GM19452 (cell line): Measurements from ENCODE around the gene IFT74.
A peak's percentile ranks its signal among the peaks of the same experiment; 100 is the strongest.

Experiments used
- ATAC-seq: cut with Tn5 transposase; IDR thresholded peaks from one replicate; pipeline ENCODE4 v1.9.1; 2021; ENCODE audit not compliant: unreplicated experiment

The IFT74 gene

GRCh38 chr9:26955921-26956859, at the start of gene IFT74:
TSS of gene IFT74 (plus strand) at chr9:26956412. CDS start at chr9:26961968, 5,556 bp downstream.
- peak; percentile 99 for ATAC-seq

- no peak for ATAC-seq
Measured at GRCh38 chr9:26913138-26913668, 43.0 kb upstream of the IFT74 start.

- ATAC-seq, result no peak
Measured at GRCh38 chr9:26919698-26920097, 36.5 kb upstream of the IFT74 start.

- no peak for ATAC-seq
Measured at GRCh38 chr9:26925609-26926008, 30.6 kb upstream of the IFT74 start.

GRCh38 chr9:26928902-26929495, 27.2 kb upstream of the IFT74 start:
- no peak for ATAC-seq

- no peak for ATAC-seq
Measured at GRCh38 chr9:26935847-26936246, 20.4 kb upstream of the IFT74 start.

- no peak for ATAC-seq
Measured at GRCh38 chr9:26937816-26938371, 18.3 kb upstream of the IFT74 start.

- no peak for ATAC-seq
Measured at GRCh38 chr9:26939955-26940711, 16.1 kb upstream of the IFT74 start.

GRCh38 chr9:26940779-26941178, 15.4 kb upstream of the IFT74 start:
- ATAC-seq, result no peak

- ATAC-seq, result no peak
Measured at GRCh38 chr9:26945591-26945990, 10.6 kb upstream of the IFT74 start.

GRCh38 chr9:26946753-26947727, 9.2 kb upstream of the IFT74 start, which contains the start of gene PLAA:
TSS of gene PLAA (minus strand) at chr9:26947242. CDS start at chr9:26947045, 197 bp downstream.
- ATAC-seq, result peak; percentile 98

- no peak for ATAC-seq
Measured at GRCh38 chr9:26947736-26948135, 8.5 kb upstream of the IFT74 start.

- no peak for ATAC-seq
Measured at GRCh38 chr9:26949637-26950069, 6.6 kb upstream of the IFT74 start.

GRCh38 chr9:26950521-26950920, 5.7 kb upstream of the IFT74 start:
- ATAC-seq, result no peak

- ATAC-seq, result no peak
Measured at GRCh38 chr9:26951794-26952193, 4.4 kb upstream of the IFT74 start.

GRCh38 chr9:26954050-26954508, 2.1 kb upstream of the IFT74 start:
- ATAC-seq, result no peak

GRCh38 chr9:26955222-26955903, 849 bp upstream of the IFT74 start:
- no peak for ATAC-seq

GRCh38 chr9:26956860-26957233, 635 bp downstream of the IFT74 start:
- no peak for ATAC-seq

GRCh38 chr9:26971721-26972120, 15.5 kb downstream of the IFT74 start:
- ATAC-seq, result no peak
